HG03460 (cell line): ENCODE data around the gene CDH4.

ENCODE experiments used
- ATAC-seq: cut with Tn5 transposase; IDR thresholded peaks from one replicate; pipeline ENCODE4 v1.9.1; 2021; ENCODE audit not compliant: unreplicated experiment

The CDH4 gene

DNA sequence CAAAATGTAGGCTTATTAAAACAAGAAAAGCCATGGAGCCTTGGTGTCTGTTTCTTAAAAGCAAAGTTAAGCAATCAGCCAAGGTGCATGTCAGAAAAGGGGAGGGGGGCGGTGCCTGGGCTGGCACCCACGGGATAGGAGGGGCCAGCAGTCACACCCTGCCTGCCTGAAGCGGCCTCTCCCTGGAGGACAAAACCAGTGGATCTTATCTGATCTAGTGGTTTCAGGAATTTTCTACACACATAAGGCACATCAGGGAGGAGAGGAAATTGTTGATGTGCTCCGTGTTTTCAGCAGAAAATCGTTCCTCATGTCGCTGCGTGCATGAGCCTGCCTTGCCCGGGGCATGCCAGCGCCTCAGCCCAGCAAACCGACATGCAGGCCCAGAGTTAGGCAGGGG lies 537.3 kb downstream of the CDH4 start:
- no peak for ATAC-seq

DNA sequence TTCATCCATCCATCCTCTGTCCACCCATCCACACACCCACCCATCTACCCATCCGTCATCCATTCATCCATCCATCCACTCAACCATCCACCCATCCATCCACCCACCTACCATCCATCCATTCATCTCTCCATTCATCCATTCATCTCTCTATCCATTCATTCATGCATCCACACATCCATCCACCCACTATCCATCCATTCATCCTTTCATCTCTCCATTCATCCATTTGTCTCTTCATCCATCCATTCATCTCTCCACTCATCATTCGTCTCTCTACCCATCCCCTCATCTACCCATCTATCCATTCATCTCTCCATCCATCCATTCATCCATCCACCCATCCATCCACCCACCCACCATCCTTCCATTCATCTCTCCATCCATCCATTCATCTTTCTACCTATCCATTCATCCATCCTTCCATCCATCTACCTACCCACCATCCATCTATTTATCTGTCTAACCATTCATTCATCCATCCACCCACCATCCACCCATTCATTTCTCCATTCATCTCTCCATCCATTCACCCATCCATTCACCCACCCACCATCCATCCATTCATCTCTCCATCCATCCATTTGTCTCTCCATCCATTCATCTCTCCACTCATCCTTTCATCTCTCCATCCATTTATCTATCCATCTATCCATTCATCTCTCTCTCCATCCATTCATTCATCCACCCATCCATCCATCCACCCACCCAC lies 538.2 kb downstream of the CDH4 start:
- no peak for ATAC-seq

DNA sequence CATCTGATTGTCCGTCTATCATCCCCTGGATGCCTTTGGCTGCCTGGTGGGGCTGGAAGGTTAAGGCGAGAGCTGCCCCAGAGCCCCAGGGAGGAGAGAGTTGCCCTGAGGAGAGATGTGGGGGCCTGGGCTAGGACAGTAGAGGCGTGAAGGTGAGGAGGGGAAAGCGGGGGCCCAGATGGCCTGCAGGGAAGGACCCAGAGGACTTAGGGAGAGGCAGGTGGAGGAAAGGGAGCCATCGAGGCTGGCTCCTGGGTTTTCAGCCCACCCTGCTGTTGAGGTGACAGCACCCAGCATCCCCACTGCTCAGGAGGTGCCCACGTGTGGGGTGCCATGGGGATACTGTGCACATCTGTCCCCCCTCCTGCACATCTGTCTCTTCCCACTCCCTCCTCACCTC lies 539.9 kb downstream of the CDH4 start:
- ATAC-seq = no peak

DNA sequence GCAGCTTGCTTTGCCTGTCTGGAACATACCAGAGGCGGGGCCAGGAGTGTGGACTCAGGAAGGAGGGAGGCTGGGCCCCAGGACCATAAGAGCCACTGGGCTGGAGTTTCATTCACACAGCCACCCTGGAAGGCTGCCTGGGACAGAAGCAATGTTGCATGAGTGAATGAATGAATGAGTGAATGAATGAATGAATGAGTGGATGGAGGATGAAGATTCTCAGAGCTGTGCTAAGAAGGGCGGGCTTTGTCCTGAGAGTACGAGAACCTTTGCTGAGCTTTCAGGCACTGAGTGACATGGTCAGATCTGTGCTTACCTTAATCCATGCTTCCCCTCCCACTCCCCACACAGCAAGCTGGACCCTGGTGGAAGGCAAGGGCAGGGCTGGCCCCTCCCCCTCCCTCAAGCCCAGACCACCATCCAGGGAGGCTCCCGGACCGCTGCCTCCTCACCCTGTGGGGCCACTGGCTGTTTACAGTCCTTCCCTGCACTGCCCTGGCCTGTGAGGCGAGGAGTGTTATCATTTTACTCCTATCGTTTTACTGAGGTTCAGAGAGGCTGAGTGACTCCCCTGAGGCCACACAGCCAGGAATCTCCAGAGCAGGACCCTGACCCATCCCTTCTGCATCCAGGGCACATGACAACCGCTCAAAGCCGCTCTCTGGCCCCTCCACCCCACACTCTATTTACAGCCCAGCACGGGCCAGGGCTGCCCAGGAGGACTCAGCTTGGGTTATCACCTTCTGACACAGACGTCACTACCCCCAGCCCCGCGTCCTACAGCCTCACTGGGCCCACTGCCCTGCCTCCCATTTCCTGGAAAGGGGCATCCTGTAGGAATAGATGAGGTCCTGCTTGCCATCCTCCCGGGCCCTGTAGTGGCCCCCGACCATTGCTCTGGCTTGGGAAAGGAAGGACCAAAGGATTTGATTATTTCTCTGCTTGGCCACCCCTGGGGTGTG lies 543.9 kb downstream of the CDH4 start:
- no peak for ATAC-seq

DNA sequence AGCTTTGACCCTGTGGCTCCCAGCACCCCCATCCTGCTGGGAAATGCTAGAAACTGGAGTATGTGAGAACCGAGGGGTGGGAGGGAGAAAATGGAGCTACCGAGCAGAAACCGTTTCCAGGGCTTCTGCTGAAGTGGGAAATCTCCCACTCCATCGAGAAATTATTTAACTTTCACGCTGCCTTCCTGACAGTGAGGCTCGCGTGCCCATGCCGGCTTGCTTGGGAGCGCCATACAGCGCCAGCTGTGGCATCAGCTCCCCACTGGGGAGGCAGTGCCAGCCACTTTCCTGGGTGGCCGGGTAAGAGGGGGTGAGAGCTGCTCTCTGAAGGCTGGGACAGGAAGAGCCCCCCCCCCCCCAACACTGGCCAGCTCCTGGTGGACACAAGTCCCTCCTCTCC lies 544.7 kb downstream of the CDH4 start:
- ATAC-seq = no peak

DNA sequence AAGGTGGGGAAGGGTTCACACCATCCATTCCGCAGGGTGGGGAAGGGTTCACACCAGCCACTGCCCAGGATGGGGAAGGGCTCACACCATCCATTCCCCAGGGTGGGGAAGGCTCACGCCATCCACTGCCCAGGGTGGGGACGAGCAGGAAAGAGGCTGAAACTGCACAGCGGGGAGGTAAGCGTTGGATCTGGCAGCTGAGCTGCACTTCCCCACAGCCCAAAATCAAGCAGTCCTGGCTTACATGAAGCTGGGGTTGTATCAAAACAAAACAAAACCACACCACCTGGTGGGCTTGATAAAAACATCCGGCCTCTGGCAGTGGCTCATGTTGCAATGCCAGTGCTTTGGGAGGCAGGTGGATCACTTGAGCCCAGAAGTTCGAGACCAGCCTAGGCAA lies 545.1 kb downstream of the CDH4 start:
- ATAC-seq = no peak

DNA sequence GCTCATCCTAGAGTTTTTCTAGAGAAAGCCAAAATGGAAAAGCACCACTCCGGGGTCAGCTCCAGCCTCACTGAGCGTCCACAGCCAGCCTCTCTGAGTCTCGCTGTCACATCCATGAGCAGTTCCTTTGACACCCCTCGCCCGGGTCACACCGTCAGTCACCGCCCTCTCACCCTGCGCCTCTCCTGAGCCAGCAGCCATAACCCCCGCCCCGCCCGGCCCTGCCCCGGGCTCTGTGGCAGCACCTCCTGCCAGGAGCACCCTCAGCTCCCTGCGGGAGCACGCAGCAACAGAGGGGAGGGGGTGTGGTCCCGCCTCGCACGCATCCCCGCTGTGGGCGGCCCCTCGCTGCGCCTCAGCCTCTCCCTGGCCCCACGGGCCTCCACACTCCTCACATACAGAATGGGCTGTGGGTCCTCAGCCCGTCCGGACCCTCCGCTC lies 545.9 kb downstream of the CDH4 start:
- ATAC-seq = no peak

DNA sequence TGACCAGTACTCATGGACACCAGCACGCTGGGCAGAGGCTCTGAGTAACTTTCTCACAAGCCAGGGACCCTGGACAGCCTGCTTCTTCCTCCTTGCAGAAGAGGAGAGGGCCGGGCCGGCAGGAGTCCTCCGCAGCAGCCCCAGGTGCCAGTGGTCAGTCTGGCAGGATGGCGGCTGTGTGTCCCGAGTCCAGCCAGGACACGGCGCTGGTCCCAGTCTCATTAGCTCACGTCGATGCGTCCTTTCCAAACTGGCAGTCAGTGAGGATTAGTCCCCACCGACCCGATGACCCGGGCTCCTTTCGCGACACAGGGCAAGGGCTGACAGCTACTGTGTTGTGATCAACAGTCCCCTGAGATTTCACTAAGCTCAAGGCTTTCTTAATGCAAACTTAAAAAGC lies 546.6 kb downstream of the CDH4 start:
- ATAC-seq = no peak

DNA sequence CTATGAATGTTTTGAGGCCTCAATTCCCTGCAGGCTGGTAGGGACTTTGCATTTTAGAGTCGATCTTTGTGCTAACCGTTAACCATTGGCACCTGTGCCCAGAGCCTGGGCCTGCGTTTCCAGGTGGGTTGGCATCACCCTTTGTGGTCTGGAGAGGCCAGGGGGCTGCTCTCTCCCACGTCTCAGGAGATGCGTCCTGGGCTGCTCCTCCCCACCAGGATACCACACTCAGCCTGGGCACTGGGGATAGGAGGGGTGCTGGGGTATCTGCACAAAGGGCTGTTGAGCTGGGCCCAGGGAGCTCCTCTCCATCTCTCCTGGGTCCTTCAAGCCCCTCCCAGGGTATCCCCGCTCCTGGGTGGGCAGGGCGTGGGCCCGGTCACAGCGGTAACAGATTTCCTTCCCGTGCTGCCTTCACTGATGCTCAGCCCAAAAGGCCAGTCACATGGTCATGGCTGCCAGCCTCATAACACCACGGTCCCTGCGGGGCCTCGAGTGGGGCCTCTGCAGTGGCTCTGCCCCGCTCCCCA lies 547.4 kb downstream of the CDH4 start:
- no peak for ATAC-seq

DNA sequence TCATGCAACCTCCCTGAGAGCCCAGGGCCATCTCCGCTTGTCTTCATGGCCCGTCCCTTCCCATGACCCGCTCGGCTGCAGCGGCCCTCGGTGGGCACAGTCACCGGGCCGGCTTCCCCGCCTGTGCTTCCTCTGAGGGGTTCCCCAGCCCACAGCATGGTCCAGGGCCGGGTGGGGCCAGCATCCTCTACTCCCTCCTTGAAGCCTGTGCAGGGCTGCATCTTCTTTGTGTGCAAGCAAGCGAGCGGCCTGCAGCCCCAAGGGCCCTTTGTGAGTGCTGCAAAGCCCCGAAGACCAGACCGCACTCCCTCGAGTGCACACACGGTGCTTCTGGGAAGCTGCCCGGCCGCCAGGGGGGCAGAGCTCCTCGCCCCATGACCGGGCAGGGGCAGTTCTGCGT lies 547.9 kb downstream of the CDH4 start:
- no peak for ATAC-seq

DNA sequence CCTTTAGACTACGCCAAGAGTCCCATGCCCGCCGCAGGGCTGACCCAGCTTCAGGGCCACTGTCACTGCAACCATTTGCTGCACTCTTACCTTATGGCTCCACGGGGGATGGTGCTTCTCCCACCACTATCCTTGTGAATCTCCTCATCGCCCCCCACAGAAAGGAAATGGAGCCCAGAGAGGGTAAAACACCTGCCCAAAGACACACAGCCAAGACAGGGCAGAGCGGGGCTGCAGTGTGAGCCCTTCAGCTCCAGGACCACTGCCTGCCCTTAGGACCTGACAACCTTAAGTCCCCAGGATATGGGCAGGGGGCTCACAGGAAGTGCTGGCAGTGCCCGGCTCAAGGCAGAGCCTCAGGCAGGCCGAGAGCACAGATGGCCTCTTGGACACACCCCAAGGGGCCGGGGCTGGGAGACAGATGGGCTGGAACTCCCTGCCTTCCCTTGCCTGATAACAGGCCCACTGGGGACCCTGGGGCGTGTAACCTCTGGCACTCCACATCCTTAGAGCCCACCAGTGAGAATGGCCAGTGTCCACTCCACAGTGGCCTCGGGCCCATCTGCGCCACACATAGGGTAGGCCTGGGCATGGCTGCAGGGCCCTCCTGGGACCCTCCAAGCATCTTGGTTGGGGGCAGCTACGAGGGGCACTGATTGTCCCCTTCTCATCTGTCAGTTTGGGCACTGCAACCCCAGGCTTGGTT lies 548.5 kb downstream of the CDH4 start:
- no peak for ATAC-seq

DNA sequence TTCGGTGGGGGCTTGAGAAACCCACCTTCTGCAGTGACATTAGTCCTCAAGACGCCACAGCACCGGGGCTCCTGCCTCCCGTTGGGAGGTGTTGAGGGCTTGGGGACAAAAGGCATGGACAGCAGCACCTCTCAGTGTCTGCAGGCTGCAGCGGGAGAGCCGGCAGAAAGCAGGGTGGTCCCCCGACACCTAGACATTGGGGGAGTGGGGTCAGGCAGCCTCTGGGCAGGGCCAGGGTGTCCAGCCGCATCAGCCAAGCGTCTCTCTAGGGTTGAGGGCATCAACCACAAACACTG lies 549.0 kb downstream of the CDH4 start:
- ATAC-seq = no peak

DNA sequence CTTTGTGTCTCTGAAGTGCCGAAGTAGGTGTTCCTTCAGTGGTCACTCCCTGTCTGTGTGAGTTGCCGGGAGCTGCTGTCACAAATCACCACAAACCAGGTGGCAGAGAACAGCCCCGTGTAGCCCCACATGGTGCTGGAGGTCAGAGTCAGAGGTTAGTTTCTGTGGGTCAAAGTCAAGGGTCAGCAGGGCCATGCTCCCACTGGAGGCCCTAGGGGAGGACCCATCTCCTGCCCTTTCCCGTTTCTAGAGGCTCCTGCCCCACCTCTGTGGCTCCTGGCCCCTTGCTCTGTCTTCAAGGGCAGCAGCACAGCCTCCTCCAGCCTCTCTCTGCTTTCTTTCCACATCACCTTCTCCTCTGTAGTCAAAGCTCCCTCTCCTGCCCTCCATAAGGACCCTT lies 549.4 kb downstream of the CDH4 start:
- ATAC-seq = no peak

DNA sequence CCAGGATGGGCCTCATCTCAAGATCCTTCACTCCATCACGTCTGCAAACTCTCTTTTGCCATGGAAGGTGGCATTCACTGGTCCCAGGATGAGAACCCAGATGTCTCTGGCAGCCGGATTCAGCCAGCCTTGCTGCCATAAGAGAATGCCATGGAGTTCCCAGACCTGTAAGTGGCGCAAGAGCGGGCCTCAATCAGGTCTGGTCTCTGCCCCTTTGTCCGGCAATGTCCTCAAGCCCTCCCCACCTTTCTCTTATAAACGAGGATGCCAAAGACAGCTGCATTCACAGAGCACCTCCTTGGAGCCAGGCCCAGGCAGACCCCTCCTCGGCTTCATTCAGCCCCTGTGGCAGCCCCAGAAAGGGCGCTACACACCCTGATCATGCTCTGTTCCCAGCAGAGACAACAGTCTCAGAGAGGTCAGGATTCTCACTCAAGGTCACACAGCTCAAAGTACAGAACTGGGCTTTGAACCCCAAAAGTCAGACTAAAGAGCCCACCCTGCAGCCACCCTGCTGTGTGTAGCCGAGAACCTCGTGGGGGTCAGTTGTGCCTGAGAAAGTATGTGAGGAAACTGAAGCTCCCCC lies 549.9 kb downstream of the CDH4 start:
- ATAC-seq = no peak

DNA sequence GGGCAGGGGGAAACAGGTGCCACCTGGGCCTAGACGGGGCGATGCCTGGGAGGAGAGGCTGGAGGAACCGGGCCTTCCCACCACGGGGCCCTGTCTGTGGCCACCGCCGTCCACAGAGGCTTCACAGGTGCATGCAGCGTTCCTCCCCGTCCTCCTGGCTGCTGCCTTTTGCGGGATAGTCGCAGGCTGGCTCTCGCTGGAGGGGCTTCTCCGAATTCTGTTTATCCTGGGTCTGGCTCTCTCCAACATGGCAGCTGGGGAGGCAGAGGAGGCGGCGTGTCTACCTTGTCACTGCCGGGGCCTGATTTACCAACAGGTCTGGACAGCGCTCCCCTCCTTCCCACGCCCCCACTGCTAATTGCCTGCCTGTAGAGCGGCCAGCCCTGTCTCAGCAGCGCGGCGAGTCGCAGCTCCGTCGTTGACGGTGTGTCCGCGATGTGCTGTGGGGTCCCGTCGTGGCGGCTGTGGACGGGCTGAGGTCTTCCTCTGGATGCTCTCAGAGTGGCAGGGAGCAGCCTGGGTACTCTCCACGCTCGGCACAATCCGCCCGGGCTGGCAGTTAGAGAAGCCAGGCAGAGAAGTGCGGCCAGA lies 550.8 kb downstream of the CDH4 start:
- no peak for ATAC-seq

DNA sequence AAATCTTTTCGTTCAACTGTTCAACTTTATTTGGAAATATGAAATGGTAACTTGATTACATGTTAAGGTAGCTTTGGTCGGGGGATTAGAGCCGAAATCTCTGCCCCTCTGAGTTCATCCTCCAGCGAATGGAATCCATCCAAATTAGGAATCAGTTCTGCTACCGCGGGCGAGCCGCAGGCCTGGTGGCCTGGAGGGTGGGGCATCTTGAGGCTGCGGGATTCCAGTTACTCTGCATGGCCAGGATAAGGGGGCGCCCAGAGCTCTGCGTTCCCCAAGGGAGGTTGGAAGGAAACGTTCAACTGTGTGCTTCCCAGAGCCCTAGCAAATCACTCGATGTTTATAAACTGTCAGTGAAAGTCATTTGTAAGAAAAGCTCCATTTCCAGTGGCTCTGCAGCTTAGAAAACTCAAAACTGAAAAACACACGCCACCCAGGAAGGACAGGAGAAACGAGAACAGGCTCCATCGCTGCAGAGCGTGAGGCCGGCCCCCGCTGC lies 551.4 kb downstream of the CDH4 start:
- no peak for ATAC-seq

DNA sequence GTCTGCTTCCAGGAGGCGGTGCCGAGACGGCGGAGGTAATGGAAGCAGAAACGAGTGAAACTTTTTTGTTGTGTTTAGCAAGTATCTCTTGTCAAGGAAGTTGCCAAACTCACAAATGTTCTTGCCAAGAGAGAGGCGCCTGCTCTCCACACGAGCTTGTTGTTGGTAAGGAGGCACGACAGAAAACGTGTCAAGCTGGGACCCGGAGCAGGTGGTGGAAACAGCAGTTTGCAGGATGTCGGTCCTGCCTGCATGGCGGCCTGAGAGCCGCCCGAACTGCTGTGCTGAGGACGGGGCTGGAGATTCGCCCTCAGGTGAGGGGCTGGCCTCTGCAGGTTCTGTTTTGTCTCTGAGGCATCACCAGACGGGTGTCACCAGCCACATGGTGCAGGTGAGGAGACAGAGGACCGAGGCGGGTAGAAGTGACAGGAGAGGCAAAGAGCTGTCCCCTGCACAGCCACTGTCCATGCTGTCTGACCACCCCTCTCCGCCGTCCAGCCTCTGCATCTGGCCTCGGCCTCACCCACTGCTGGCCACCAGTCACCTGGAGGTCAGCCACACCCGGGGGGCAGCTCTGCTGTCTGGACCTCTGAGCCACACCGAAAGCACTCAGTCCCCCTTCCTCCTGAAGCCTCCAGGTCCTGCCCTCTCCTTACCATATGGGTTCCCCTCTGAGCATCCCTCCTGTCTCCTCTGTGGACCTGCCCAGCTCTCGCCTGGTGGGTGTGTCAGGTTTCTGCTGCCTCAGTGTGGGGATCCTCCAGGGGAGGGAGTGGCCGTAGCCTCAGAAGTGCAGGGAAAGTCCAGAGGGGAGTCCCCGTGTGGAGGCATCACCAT lies 552.1 kb downstream of the CDH4 start:
- no peak for ATAC-seq

DNA sequence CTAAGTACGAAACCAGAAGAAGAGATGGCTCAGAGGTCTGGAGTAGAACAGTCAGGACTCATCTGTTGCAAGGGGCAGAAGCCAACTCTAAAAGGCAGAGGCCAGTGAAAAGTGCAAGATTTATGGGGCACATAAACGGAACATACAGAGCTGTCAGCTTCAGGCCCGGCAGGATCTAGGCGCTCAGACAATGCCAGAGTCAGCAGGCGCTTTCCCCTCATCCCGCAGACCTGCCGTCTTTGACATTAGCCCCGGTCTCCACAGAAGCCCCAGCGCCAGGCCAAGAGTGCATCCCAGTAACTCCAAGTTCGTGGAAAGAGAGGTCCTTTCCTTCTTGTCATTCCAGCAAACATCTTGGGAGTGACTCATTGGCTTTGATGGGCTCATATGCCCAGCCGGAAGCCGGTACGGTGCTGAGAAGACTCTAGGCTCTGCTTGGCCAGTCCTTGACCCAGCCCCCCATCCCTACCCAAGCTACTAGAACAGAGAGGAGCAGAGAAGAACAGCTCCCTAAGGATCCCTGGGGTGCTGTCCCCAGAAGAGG lies 552.8 kb downstream of the CDH4 start:
- no peak for ATAC-seq

DNA sequence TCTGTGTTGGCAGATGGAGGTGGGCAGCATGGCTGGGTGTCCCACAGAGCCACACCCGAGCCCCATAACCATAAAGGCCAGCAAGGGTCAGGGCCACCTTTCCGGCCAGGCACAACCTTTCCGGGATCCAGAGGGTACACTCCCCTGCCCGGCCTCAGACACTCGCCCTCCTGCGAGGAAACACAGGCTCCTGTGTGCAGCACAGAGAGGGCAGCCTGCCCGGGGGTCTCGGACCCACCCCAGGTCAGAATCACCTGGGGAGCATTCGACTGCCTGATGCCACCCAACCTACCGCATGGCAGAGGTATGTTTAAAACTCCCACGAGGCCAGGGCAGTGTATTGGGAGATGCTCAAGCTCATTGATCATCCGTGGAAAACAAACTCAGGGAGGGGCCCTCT lies 553.3 kb downstream of the CDH4 start:
- ATAC-seq = no peak

DNA sequence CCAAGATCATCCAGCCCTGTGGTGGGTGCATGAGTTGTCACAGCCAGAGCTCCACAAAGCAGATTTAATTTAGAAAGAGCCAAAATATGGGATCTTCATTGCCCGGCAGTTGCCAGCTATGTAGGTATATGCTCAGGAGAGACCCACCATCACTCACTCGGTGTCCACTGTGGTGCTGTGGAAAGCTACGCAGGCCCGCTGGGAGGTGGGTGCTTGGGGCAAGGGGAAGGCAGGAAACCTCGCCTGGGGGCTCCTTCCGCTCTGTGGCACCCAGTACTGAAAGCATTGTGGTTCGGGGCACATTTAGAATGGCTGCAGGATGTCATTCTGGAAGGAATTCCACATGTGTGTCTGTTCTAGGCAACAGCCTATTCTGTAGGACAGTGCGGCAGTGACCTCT lies 553.7 kb downstream of the CDH4 start:
- ATAC-seq = no peak
